Dedifferentiated amniotic fluid mesenchymal stem cell (primary cell): ENCODE data around the gene PRDM16.

Experiments
- DNase-seq: peaks from one replicate; pipeline ENCODE4 v3.0.0-alpha.2; 2016; ENCODE audit errors: extremely low spot score

PRDM16 gene

DNA sequence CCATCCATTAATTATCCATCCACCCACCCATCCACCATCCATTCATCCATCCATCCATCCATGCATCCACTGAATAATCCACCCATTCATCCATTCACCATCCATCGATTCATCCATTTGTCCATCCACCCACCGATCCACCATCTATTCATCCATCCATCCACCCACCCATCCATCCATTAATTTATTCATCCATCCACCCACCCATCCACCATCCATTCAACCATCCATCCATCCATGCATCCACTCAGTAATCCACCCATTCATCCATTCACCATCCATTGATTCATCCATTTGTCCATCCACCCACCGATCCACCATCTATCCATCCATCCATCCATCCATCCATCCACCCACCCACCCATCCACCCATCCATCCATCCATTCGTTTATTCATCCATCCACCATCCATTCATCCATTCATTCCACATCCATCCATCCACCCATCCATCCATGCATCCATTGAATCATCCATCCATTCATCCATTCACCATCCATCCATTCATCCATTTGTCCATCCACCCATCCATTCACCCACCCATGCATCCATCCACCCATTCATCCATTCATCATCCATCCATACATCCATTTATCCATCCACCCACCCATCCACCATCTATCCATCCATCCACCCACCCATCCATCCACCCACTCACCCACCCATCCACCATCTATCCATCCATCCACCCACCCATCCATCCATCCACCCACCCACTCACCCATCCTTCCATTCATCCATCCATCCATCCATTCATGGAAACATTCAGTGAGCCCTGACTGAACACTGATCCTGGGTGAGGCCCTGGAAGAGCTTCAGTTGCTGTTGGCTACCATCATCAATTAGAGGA is 302.1 kb downstream of the PRDM16 start:
- no peak for DNase-seq

DNA sequence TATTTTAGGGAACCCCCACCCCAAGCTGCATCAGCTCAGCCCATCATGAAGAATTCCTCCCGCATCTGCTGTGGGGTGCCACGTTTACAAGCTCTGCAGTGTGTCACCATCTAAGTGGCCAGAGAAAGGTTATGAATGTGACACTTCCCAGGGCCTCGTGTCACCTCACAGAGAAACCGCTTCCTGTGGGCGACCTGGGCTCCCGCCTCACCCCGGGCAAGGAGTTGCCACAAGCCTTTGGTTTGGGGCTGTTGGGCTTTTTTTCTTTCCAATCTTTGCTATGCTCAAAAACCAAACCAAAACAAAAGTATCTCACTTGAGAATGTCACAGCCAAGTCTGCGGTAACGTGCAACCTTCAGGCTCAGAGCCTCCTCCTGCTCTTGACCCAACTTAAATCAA is 303.3 kb downstream of the PRDM16 start:
- DNase-seq, result no peak

DNA sequence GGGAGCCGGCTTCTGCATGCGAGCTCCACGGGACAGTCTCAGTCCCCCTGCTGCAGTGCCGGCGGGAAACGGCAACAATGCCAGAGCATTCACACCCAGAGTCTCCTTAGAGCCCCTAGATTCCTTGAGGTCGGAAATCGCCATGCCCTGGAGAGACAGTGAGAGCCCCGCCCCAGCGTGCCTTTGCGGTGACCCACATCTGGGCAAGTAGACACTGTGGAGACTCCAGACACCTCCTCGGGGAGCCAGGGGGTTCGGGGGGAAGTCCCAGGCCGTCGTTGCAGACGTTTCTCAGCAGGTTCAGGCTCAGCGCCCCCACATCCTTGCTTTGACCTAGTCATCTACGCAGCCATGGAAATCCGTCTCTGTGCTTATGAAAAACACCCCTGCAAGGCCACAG is 304.2 kb downstream of the PRDM16 start:
- DNase-seq, result no peak

DNA sequence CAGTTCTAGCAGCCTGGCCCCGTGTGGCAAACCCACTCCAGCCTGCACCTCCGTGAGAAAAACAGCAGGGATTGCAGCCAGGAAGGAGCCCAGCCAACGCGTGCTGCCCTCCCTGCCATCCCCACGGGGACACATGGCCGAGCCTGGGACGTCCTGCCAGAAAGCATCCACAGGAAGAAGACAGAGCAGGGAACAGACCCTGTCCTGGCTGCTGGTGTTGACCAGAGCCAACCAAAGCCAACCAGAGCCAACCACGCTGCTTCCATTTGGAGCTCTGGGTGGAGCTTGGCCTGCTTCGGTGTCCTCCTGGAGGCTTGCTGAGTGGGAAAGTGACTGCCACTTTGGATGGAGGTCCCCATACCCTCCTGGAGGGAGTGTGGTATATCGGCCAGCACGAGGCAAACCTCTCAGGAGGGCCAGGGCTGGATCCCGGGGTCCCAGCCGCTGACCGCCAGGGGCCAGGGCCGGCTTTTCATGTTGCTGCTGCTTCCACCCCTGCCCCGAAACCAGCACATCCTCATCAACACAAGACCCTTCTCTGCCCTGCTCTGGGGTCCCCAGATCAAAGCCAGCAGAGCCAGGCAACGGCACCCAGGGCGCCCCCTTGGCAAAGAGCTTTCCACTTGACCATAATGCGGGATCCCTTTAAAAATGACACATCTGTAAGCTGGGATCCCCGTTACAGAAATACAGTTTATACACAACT is 304.9 kb downstream of the PRDM16 start:
- DNase-seq, result no peak

DNA sequence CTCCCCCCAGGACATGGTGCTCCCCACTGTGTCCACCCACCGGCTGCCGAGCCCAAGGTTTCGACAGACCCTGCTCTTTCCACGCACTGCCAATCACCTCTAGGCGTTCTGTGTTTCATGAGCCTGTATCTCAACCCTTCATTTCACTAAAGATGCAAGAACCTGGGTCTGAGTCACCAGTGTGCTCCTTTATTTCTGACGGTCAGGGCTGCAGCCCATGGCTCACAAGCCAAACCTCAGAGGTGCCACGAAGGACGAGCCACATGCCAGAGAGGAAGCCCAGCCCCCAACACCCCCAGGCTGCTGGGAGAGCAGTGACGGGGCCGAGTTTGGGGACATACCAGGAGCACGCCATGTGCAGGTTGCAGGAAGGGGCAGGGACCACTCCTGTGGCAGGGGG is 306.2 kb downstream of the PRDM16 start:
- DNase-seq, result no peak

DNA sequence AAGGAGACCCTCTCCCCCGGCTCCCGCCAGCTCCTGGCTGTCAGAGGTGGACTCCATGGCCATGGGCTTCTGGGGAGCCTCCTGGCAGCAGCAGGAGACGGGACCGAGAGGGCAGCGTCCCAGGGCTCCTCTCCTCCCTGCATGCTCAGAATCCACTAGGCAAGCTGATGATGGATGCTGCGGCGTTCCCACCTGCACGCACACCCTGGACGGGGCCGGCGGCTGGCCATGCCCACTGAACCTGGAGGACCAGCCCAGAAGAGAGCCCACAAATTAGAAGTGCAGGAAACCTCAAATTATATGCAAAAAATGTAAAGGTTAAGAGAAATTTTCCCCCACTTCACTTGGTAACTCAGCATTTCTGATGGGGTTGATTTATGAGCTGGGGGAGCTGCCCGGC is 308.2 kb downstream of the PRDM16 start:
- DNase-seq, result no peak

DNA sequence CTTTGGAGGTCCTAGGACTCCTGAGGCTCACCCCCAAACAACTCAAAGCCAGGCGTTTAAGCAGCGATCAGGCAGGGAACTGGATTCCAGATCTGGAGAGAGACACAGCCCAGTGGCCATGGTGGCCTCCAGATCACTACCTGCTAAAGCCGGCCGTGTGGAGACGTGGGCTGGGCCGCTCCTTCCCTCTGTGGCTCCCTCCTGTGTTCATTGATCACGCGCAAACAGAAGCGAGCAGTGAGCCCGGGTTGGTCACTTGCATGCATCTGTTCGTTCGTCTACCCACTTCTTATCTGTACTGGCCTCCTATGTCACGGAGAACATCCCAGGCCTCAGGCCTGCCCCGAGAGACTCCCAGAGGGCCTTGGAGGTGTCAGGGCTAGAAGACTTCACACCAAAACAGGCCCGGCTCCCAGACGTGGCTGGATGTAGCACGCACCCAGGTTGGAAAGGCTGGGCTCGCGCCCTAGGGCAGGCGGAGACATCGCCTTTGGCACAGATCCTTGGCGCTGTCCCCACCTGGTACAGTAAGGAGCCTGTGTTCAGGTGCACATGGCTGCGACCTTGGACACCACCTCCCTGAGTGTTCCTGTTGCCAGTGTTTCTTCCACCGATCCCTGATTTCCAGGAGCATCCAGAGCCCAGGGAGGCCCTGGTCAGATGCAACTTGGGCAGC is 308.7 kb downstream of the PRDM16 start:
- no peak for DNase-seq

DNA sequence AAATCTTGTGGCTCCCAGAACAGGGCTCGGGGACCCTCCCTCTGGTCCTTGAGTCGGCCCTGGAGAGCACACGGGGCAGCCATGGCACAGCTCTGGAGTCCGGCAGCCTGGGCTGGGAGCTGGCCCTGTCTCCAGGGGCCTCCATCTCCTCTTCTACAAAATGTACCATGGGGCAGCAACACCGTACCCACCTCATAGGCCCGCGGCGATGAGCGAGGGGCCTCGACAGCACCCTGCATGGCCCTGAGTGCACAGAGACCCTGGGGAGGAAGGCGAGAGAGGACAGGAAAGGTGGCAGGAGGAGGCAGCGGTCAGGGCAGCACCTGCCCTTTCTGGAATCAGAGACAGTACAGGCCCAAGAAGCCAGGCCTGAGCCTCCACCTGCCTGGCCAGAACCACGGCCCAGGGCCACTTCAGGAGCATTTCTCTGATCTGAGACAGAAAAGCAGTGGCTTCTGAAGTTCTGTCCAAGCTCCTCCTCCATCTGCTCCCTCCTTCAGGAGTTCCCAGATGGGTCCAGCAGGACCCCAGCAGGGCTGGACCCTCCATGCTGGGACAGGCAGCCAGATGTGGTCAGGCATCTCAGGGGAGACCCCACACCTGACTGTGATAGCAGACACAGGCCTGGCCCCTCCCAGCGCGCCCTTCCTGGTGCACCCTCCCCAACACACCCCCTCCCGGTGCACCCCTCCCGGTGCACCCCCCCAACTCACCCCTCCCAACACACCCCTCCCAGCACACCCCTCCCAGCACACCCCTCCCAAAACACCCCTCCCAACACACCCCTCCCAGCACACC is 309.6 kb downstream of the PRDM16 start:
- DNase-seq, result no peak

DNA sequence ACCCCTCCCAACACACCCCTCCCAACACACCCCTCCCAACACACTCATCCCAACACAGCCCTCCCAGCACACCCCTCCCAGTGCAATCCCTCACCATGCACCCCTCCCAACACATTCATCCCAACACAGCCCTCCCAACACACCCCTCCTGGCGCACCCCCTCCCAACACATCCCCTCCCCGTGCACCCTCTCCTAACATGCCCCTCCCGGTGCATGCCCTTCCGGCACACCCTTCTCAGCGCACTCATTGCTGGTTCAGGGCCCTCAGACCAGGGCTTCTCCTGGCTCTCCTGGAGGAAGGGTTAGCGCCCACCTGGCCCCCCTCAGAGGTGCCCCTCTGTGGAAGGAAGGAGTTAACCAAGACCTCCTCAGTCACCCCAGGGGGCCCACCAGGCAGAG is 310.9 kb downstream of the PRDM16 start:
- no peak for DNase-seq

DNA sequence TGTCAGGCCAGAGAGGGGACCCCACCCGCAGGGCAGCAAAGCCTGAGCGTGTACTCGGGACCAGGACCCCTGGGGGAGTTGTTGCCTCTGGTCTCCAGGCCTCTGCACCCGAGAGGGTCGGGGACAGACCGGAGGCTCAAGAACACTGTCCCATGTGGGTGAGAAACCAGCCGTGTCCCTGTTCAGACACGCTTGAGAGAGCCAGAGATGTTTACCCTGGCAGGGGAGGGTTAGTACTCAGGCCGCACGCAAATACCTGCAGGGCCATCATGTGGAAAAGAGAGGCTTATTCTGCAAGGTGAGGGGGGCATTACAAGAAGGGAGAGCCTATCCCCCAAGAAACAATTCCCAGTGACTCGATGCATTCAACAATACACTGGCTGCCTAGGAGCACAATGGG is 311.5 kb downstream of the PRDM16 start:
- no peak for DNase-seq

DNA sequence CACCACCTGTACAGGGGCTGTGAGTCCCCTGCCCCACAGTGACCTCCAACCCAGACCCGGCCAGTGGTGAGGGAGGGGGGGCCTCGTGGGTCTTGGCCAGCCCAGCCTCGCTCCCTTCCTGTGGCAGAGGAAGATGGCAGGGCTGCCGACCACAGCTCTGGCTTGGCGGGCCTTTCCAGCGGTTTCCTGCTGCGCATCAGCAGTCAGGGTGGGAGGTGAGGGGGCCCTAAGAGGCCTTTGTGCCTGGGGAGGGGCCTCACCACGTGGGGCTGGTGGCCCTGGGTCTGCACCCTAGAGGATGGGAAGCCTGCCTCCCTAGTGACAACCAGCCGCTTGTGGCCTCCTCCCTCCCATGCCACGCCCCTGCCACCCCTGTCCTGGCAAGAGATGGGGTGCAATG is 312.9 kb downstream of the PRDM16 start:
- no peak for DNase-seq

DNA sequence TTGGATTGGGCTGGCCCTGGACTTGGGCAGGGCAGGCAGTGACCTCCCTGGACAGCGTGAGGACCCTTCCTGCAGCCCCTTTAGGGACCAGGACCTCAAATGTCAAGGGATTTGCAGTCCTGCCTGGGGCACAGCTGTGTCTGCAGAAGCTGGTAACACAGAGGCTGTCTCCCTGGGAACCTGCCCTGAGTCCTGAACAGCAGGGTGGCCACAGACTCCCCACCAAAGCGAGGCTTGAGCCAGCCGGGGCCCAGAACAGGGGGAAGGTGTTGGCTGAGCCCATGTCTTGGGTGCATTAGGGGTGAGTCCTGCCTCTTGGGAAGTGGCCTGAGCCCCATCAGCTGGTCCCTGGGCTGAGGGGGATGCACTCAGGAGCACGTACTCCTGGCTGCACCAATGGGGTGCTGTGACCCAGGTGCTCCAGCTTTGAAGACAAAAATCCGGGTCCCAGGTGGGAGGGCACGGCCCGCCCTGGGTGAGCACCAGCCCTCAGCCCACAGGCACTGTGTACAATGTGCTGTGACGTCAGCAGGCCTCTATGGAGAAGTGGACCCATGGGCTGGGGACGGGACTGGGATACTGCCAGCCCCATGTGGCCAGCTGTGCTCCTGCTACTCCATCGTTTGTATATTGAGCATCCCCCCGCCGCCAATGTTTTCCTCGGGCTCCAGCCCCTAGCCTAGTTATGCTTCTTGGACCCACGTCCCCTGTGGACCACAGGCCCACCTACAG is 313.5 kb downstream of the PRDM16 start:
- DNase-seq, result no peak

DNA sequence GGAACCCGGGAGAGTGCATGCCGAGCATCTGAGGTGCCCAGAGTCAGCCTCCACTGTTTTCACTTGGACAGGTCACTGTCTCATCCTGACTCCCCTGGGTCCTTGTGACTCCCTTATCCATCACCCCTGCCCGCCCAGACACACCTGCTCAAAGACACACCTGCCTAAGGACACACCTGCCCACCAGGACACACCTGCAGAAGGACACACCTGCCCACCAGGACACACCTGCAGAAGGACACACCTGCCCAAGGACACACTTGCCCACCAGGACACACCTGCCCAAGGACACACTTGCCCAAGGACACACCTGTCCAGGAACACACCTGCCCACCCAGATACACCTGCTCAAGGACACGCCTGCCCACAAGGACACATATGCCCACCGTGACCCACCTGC is 314.7 kb downstream of the PRDM16 start:
- no peak for DNase-seq

DNA sequence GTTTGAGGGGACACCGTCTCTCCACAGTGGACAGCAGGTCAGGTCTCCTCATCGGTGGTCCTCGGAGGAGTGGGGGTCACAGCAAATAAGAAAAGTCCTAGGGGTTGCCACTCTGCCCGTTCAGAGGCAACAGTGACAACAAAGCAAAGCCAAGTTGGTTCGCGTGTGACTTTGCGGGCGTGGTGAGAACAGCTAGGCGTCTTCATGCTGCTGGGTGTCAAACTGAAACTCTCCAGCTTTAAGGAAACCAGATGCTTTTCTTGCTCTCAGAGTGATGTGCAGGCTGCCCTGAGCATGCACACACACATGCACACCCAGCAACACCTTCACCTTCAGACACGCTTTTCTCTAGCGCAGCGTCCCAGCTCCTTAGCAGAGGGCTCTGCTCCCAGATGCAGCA is 315.4 kb downstream of the PRDM16 start:
- DNase-seq, result no peak

DNA sequence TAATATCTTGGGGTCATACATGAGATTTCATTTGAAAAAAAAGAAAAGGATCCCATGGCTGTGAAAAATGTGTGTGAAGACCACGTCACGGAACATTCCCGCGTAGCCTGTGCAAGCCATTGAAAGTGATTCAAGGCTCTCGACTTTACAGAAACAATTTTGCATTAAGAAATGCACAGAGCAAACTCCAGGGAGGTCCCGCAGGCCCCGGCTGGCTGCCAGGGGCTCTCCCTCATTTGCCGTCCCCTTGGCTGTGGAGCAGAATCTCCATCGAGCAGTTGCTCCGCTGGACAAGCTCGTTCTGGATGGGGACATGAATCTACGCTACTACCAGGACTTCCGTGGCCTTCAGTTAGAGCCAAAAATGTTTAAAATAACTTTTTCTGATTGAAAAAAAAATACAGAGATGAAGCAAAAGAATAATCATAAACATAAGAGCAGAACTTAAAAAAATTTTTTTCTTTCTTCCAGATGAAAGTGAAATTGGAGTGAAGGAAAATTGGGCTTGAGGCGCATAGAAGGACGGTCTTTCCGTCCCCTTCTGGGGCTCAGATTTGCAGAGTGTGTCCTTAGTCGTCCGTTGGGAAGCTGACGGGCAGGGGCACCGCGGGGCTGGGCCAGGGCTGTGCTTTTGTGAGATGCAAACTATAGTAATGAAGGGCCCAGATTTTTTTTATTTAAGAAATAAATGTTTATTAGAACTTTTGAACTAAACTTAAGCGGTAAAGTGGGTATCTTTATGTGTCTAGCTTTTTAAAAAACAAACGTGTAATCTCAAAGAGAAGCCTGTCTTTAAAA is 317.4 kb downstream of the PRDM16 start:
- DNase-seq, result no peak

DNA sequence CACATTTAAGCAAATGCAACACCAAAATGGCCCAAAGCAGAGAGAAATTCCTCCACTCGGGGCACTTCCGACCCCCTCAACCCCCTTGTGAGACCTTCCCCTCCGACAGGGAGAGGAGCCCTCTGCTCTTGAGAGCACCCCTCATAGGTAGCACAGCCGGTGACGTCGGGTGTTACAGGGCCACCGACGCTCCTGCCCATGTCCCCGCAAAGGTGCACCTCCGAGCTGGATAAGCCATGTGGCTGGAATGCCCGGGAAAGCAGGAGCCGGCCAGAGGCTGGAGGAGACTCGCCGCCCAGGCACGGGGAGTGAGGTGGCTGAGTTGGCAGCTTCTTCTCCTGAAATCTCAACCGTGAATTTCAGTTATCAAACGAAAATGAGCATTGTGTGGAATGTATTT is 318.4 kb downstream of the PRDM16 start:
- DNase-seq, result no peak

DNA sequence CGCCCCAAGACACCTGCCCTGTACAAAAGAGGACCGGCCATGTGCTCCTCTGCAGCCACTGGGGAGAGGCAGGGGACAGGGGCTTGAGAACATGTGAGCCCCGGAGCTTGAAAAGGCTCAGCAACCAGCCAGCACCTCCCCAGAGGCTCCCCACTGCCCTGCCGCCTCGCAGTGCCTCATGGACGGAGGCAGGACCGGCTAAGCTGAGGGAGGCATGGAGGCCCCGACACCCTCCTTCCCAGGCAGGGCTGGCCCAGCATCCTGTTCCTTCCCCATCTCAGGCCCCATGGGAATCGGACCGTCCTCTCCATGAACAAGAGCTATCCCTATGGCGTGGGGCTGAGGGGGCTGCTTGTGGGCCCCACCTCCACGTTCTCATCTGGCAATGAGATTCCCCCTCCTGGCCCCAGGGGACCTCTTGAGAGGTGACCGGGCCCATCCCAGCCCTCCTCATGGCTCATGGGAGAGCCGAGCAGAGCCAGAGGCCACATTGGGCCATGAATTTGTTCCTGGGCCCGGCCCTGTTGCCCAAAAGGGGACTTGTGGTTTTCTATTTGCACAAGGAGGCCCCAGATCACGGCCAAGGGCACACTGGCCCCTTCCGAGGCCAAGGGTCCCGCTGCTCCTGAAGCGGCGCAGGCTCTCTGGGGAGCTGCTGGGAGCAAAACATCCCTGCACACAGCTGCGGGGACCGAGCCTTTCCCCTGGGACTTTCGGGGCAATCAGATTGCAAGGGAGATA is 320.3 kb downstream of the PRDM16 start:
- no peak for DNase-seq

DNA sequence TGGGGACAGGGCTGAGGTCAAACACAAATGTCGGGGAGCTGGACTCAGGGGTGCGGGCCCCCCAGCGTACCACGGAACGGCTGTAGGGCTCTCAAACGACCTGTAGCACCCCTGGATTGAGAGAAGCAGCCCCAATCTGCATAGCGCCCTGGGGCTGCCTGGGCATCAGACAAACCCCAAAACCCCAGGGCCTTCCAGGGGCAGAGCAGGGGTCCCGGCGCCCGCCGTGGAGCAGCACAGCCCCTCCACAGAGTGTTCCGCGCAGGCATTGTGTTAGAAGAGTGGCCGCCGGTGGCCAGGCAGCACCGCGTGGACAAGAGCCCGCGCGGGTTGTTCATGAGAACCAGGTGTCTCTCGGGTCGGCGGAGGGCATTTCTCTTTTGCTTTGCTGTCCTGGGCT is 321.3 kb downstream of the PRDM16 start:
- no peak for DNase-seq

DNA sequence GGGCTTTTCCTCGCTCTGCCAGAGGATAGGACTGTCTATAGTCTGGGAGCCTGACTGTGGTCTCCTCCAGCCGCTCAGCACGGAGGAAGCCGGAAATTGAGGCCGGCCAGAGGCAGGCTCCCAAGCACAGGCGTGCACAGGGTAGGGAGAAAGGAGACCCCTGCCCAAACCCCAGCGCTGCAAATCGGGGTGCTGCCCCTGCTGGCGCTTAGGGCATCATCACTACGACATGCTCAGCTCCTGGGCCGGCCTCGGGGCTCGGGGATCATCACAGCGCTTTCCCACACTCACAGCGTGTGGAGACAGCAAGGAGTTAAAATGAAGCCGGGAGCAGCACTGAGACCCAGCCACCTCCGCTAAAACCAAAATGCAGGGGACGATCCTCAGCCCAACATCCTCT is 322.7 kb downstream of the PRDM16 start:
- DNase-seq, result no peak
